Effector memory CD4-positive, alpha-beta T cell (primary cell): ENCODE data around the gene SPNS3.

ENCODE experiments used
- DNase-seq, 3 donors: peaks; one replicate each; pipeline ENCODE4 v3.0.0-alpha.2; 2020
- H3K27ac ChIP-seq: 2 replicates; pipeline ENCODE4 v1.7.0; 2013; ENCODE audit warnings: mild to moderate bottlenecking, low read length, moderate library complexity; ENCODE audit not compliant: insufficient read depth, poor library complexity, severe bottlenecking
- H3K27me3 ChIP-seq: replicated peaks from 2 replicates; pipeline ENCODE4 v1.7.0; 2013; ENCODE audit warnings: mild to moderate bottlenecking, low read length; ENCODE audit not compliant: insufficient read depth, control insufficient read depth, poor library complexity, severe bottlenecking
- H3K36me3 ChIP-seq: 2 replicates; pipeline ENCODE4 v1.7.0; 2013; ENCODE audit warnings: mild to moderate bottlenecking, low read length, moderate library complexity; ENCODE audit not compliant: control insufficient read depth, insufficient read depth
- H3K4me1 ChIP-seq: 2 replicates; pipeline ENCODE4 v1.7.0; 2013; ENCODE audit warnings: low read length, mild to moderate bottlenecking; ENCODE audit not compliant: control insufficient read depth, insufficient read depth, poor library complexity, severe bottlenecking
- H3K4me3 ChIP-seq: 2 replicates; pipeline ENCODE4 v1.7.0; 2013; ENCODE audit warnings: low read length, low read depth, mild to moderate bottlenecking; ENCODE audit not compliant: insufficient read depth, poor library complexity, severe bottlenecking
- H3K9me3 ChIP-seq: 2 replicates; pipeline ENCODE4 v1.7.0; 2013; ENCODE audit warnings: mild to moderate bottlenecking, low read length, moderate library complexity; ENCODE audit not compliant: control insufficient read depth

The SPNS3 gene

GRCh38 chr17:4478318-4478830 lies 44.6 kb downstream of the SPNS3 start:
- Histone ChIP-seq H3K9me3 (no peaks in the 10 kb centered on the region), H3K4me3 (no peak overlapping the region), H3K27ac (no peak overlapping the region), H3K27me3 (no peaks in the 10 kb centered on the region), H3K36me3 (no peaks in the 10 kb centered on the region), H3K4me1 (peaks cover 20% of the 10 kb centered on the region)
- DNase-seq: no peak

GRCh38 chr17:4479340-4479981 lies 45.7 kb downstream of the SPNS3 start:
- no peak for DNase-seq

GRCh38 chr17:4479982-4480751 lies 46.4 kb downstream of the SPNS3 start:
- Histone ChIP-seq H3K4me1 (peaks cover 23% of the 10 kb centered on the region), H3K27me3 (no peaks in the 10 kb centered on the region), H3K9me3 (no peaks in the 10 kb centered on the region), H3K4me3 (no peak overlapping the region), H3K27ac (no peak overlapping the region), H3K36me3 (no peaks in the 10 kb centered on the region)
- no peak for DNase-seq

More at GRCh38 chr17:4479340-4479981, 45.7 kb downstream of the SPNS3 start:
- H3K27me3 ChIP-seq: no peaks in the 10 kb centered on the region
- H3K36me3 ChIP-seq: no peaks in the 10 kb centered on the region
- peaks cover 20% of the 10 kb centered on the region for H3K4me1 ChIP-seq
- no peak overlapping the region for H3K27ac ChIP-seq
- no peak overlapping the region for H3K4me3 ChIP-seq
- no peaks in the 10 kb centered on the region for H3K9me3 ChIP-seq

GRCh38 chr17:4480929-4481898 lies 47.5 kb downstream of the SPNS3 start:
- peaks cover 23% of the 10 kb centered on the region for H3K4me1 ChIP-seq
- H3K4me3 ChIP-seq: peak overlapping the region; percentile 29
- H3K27ac ChIP-seq: no peak overlapping the region
- no peak for DNase-seq
- no peaks in the 10 kb centered on the region for H3K9me3 ChIP-seq
- H3K27me3 ChIP-seq: no peaks in the 10 kb centered on the region
- no peaks in the 10 kb centered on the region for H3K36me3 ChIP-seq

DNA sequence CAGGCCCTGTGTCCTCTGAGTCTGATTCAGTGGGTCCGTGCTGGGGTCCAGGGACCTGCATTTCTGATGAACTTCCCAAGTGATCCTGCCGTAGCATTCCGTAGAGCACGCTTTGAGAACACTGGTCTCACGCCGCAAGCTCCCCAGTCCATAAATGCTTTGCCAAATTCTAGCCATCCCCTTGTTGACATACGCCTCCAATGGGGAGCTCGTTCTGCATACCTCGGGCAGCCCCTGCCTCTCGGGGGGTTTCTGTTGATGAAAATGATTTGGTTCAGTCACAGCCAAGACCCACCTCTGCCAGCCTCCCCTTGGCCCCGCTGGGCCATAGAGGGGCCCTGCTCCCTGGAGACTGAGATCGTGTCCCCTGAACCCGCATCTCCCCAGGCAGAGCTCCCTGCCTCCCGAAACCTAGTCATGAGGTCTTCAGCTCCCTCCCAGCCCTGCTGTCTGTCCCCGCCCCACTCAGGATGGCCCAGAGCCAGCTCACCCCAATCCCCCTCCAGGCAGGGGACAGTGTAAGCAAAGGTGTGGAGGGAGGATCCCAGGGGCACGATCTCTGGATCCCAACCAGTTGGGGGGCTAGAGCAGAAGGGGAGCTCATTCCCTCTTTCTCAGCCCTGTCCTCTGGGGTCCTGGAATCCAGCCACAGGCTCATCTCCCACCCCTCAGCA lies 48.7 kb downstream of the SPNS3 start:
- no peaks in the 10 kb centered on the region for H3K36me3 ChIP-seq
- H3K4me3 ChIP-seq: no peak overlapping the region
- no peak overlapping the region for H3K27ac ChIP-seq
- no peaks in the 10 kb centered on the region for H3K9me3 ChIP-seq
- DNase-seq: no peak
- H3K27me3 ChIP-seq: no peaks in the 10 kb centered on the region
- peaks cover 28% of the 10 kb centered on the region for H3K4me1 ChIP-seq

DNA sequence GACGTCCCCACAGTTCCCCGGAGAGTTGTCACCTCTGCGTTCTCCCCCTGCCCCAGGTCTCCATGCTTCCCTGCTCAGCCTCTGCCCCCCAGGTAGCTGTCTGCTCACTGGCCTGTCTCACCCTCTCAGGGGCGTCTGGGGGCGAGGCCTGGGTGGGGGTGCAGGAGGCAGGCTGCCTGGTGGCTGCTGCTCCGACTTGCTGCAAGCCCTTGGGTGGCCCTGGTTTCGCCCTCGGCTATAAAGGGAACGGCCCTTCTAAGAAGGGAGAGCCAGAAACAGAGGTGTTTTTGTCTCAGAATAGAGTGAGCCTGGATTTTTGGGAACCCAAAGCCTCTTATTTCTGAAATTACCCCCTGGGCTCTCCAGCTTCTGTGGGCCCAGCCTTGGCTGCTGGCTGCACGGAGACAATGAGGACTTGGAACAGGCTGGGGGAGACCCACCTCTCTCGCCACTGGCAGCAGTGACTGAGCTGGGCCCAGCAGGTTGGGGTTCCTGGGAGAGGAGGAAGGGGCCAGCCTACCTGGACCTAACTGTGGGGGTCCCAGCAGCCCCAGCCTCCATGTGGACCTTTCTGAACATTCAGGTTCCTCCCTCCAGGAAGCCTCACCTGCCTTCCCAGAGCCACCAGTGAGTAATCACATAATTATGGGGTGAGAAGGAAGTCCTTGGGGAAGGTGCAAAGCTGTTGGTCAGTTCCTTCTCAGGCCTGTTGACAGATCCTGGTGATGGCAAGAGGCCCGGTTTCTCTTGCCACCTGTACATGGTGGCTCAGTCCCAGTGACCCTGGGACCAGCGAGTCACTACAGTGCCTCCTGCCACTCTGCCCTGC lies 49.5 kb downstream of the SPNS3 start:
- H3K4me3 ChIP-seq: no peak overlapping the region
- H3K27ac ChIP-seq: no peak overlapping the region
- H3K9me3 ChIP-seq: no peaks in the 10 kb centered on the region
- H3K4me1 ChIP-seq: peaks cover 28% of the 10 kb centered on the region
- DNase-seq: no peak
- no peaks in the 10 kb centered on the region for H3K27me3 ChIP-seq
- H3K36me3 ChIP-seq: no peaks in the 10 kb centered on the region

DNA sequence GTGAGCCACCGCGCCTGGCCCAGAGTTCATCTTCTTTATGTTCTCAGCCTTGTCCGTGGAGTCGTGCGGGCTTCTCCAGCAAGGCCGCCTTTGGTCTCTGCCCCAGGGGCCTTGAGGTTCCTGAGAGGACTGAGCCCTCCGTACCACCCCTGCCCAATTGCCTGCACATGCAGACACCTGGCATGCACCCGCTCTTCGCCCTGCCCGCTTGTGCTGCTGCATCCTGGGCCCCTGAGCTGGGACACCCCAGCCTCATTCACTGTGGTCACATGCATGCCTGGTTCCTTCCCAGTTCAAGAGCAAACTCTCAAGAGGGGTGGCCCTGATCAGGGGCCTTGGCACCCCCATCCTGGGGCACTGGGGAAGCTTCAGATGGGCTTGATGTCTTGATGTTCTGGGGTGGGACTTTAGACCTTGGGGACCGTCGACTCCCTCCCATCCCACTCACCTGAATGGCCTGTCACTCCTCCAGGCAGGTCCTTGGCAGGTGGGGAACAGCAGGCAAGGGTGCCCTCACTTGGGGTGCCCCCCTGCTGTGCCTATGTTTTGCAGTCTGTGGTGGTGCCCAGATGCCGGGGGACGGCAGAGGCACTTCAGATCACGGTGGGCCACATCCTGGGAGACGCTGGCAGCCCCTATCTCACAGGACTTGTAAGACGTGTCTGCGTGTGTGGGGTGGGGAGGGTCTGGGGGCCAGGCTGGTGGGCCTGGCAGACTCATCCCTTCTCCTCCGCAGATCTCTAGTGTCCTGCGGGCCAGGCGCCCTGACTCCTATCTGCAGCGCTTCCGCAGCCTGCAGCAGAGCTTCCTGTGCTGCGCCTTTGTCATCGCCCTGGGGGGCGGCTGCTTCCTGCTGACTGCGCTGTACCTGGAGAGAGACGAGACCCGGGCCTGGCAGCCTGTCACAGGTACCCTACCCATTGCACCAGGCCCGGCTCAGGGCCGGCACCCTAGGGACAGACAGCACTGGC lies 52.2 kb downstream of the SPNS3 start:
- DNase-seq: peak in 1 of 3 donors; percentile 24
- no peaks in the 10 kb centered on the region for H3K9me3 ChIP-seq
- peak overlapping the region; percentile 46 for H3K27ac ChIP-seq
- peak overlapping the region; percentile 63 for H3K4me3 ChIP-seq
- peaks cover 24% of the 10 kb centered on the region for H3K4me1 ChIP-seq
- no peaks in the 10 kb centered on the region for H3K27me3 ChIP-seq
- no peaks in the 10 kb centered on the region for H3K36me3 ChIP-seq

- Histone ChIP-seq H3K9me3 (no peaks in the 10 kb centered on the region), H3K4me3 (no peak overlapping the region), H3K27ac (no peak overlapping the region), H3K27me3 (no peaks in the 10 kb centered on the region), H3K36me3 (no peaks in the 10 kb centered on the region), H3K4me1 (peaks cover 14% of the 10 kb centered on the region)
- DNase-seq: no peak
Measured at GRCh38 chr17:4487296-4487695, 53.6 kb downstream of the SPNS3 start.
